SU-DHL-6 (cell line): ENCODE measurements around the gene TEKT4.
"Not testable (repeated sequence)": the region's sequence is repeated elsewhere in the genome, so short reads cannot be mapped to it uniquely, and the experiment has no call there.

Experiments used
- H2AFZ ChIP-seq: fragments of 200-600 bp; sonication (generic); 2 replicates; pipeline ENCODE4 v1.6.1; 2014; ENCODE audit warnings: low read depth, mild to moderate bottlenecking, moderate library complexity, mixed read lengths, antibody characterized with exemption, low read length; ENCODE audit not compliant: severe bottlenecking
- H3F3A ChIP-seq: fragments of 200-600 bp; shearing (Covaris generic); 2 replicates; pipeline ENCODE4 v1.6.0; 2016; ENCODE audit warnings: antibody characterized with exemption, mild to moderate bottlenecking; ENCODE audit not compliant: insufficient read depth
- H3K27ac ChIP-seq: fragments of 200-600 bp; sonication (generic); 2 replicates; pipeline ENCODE4 v1.5.1; 2016; ENCODE audit warnings: low read depth, mild to moderate bottlenecking, low read length, moderate library complexity, mixed read lengths
- H3K27me3 ChIP-seq: fragments of 200-600 bp; sonication (generic), shearing (Covaris generic); 2 replicates; pipeline ENCODE4 v1.6.0; 2014; ENCODE audit warnings: mild to moderate bottlenecking, low read length
- H3K36me3 ChIP-seq: fragments of 200-600 bp; sonication (generic); 2 replicates; pipeline ENCODE4 v1.6.1; 2014; ENCODE audit warnings: mild to moderate bottlenecking, low read length, mixed read lengths
- H3K4me2 ChIP-seq: fragments of 300-600, 200-600 bp; shearing (Covaris generic), sonication (generic); 2 replicates; pipeline ENCODE4 v1.6.0; 2014; ENCODE audit warnings: low read length, low read depth, mild to moderate bottlenecking; ENCODE audit not compliant: poor library complexity, severe bottlenecking
- H3K4me3 ChIP-seq: fragments of 200-600 bp; sonication (generic); 2 replicates; pipeline ENCODE4 v1.5.1; 2014; ENCODE audit warnings: antibody characterized with exemption, low read length, mild to moderate bottlenecking, mixed read lengths; ENCODE audit not compliant: insufficient read depth, poor library complexity, severe bottlenecking
- H3K79me2 ChIP-seq: fragments of 200-600 bp; sonication (generic); 2 replicates; pipeline ENCODE4 v1.6.1; 2014; ENCODE audit warnings: mild to moderate bottlenecking, low read length, moderate library complexity; ENCODE audit not compliant: insufficient read depth
- H3K9ac ChIP-seq: fragments of 200-600 bp; sonication (generic); 2 replicates; pipeline ENCODE4 v1.7.0; 2014; ENCODE audit warnings: mild to moderate bottlenecking, low read length
- H3K9me2 ChIP-seq: fragments of 200-600 bp; sonication (generic); replicated peaks from 2 replicates; pipeline ENCODE4 v1.6.1; 2014; ENCODE audit warnings: low read length; ENCODE audit not compliant: insufficient read depth
- H3K9me3 ChIP-seq: fragments of 200-600 bp; sonication (generic); 2 replicates; pipeline ENCODE4 v1.6.1; 2014; ENCODE audit warnings: low read length, mixed read lengths; ENCODE audit not compliant: insufficient read depth
- H4K20me1 ChIP-seq: fragments of 200-600 bp; sonication (generic); 2 replicates; pipeline ENCODE4 v1.6.1; 2014; ENCODE audit warnings: low read depth, mild to moderate bottlenecking, antibody characterized with exemption, low read length, moderate library complexity, mixed read lengths
- CTCF ChIP-seq: fragments of 200-600 bp; sonication (generic); IDR thresholded peaks from one replicate; pipeline ENCODE4 v1.5.1; 2017; ENCODE audit warnings: antibody characterized with exemption, mild to moderate bottlenecking, low read length, moderate library complexity; ENCODE audit not compliant: insufficient read depth, poor library complexity, severe bottlenecking
- EZH2phosphoT487 ChIP-seq: fragments of 200-600 bp; sonication (generic), shearing (Covaris generic); conservative IDR thresholded peaks from 2 replicates; pipeline ENCODE4 v1.6.1; 2018; ENCODE audit warnings: mild to moderate bottlenecking, antibody characterized with exemption, low read length, moderate library complexity, mixed read lengths

Gene TEKT4

GRCh38 chr2:94861308-94862152, 9.7 kb upstream of the TEKT4 start:
- H3K4me2 ChIP-seq: no peak overlapping the region
- TF ChIP-seq EZH2phosphoT487 (no peak), CTCF (no peak)

DNA sequence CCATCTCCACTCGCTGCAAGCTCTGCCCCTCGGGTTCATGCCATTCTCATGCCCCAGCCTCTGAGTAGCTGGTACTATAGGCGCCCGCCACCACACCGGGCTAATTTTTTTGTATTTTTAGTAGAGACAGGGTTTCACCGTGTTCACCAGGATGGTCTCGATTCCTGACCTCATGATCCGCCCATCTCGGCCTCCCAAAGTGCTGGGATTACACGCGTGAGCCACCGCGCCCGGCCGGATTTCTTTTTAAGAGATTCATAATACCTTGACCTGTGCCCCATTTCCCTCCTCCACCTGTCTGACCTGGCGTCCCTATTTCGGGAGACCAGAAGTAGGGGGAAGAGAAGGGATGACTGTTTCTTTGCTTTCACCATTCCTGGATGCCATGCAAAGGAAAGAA, 8.3 kb upstream of the TEKT4 start:
- H3K27ac ChIP-seq, H3K36me3 ChIP-seq, H3K9me3 ChIP-seq: not testable (repeated sequence)

More at GRCh38 chr2:94861308-94862152, 9.7 kb upstream of the TEKT4 start:
- Histone ChIP-seq H3K4me3 (no peak overlapping the region), H3K9ac (no peak overlapping the region), H3K9me3 (no peaks in the 10 kb centered on the region), H3F3A (no peaks in the 10 kb centered on the region), H3K79me2 (no peaks in the 10 kb centered on the region), H3K27ac (no peak overlapping the region), H3K9me2 (no peaks in the 10 kb centered on the region), H4K20me1 (no peaks in the 10 kb centered on the region), H3K27me3 (no peaks in the 10 kb centered on the region), H3K36me3 (no peaks in the 10 kb centered on the region), H2AFZ (no peak overlapping the region)

DNA sequence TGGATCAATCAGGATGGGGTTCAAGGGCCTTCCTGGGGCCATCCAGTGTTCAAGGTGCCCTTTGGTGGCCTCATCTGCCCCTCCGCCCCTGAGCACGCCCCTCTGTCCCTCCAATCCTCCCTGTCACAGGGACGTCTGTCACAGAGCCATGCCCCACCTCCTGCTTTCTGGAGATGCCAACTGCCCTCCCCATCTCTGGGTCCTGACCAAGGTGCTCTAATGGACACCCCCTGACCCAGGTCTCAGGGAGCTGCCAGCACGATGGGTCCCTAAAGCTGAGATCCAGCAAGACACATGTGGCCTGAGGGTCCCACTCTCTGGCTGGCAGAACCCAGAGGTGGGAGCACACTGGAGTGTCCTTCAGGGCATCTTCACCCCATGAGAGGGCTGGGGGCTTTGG, 2.1 kb upstream of the TEKT4 start:
- no peaks in the 10 kb centered on the region for H3K36me3 ChIP-seq
- H3K9ac ChIP-seq: no peak overlapping the region
- no peaks in the 10 kb centered on the region for H3K9me2 ChIP-seq
- H3K27ac ChIP-seq: no peak overlapping the region
- TF ChIP-seq CTCF: no peak
- H3K9me3 ChIP-seq: no peaks in the 10 kb centered on the region
- no peaks in the 10 kb centered on the region for H3F3A ChIP-seq
- no peak overlapping the region for H2AFZ ChIP-seq
- no peak overlapping the region for H3K4me2 ChIP-seq
- no peaks in the 10 kb centered on the region for H3K79me2 ChIP-seq
- no peaks in the 10 kb centered on the region for H4K20me1 ChIP-seq
- H3K27me3 ChIP-seq: no peaks in the 10 kb centered on the region
- H3K4me3 ChIP-seq: no peak overlapping the region

More for the DNA sequence above, 8.3 kb upstream of the TEKT4 start:
- H3K9ac ChIP-seq, H3F3A ChIP-seq, H3K9me2 ChIP-seq, H4K20me1 ChIP-seq, H3K4me3 ChIP-seq, H3K27me3 ChIP-seq, H2AFZ ChIP-seq, H3K4me2 ChIP-seq, H3K79me2 ChIP-seq: not testable (repeated sequence)

GRCh38 chr2:94869552-94870439, 1.4 kb upstream of the TEKT4 start:
- Histone ChIP-seq H3K27me3 (no peaks in the 10 kb centered on the region), H3K4me3 (no peak overlapping the region), H4K20me1 (no peaks in the 10 kb centered on the region), H3K27ac (no peak overlapping the region), H3F3A (no peaks in the 10 kb centered on the region), H3K9me3 (no peaks in the 10 kb centered on the region), H2AFZ (no peak overlapping the region), H3K9me2 (no peaks in the 10 kb centered on the region), H3K79me2 (no peaks in the 10 kb centered on the region), H3K4me2 (no peak overlapping the region), H3K36me3 (no peaks in the 10 kb centered on the region), H3K9ac (no peak overlapping the region)
- TF ChIP-seq CTCF (no peak), EZH2phosphoT487 (no peak)
